CMK (cell line): Measurements from ENCODE around the gene CENPP.

ENCODE experiments used
- DNase-seq: peaks from one replicate; pipeline ENCODE4 v3.0.0-alpha.2; 2010; ENCODE audit warnings: low read depth

Gene CENPP

GRCh38 chr9:92313624-92314012, 12.1 kb upstream of the CENPP start:
- no peak for DNase-seq

- no peak for DNase-seq
These were observed 10.3 kb upstream of the CENPP start for GRCh38 chr9:92315456-92315855.

- DNase-seq, result no peak
These were observed 1.3 kb upstream of the CENPP start for GRCh38 chr9:92324431-92324830.

GRCh38 chr9:92324889-92325268, 874 bp upstream of the CENPP start:
- no peak for DNase-seq

GRCh38 chr9:92325991-92326500, 293 bp downstream of the CENPP start:
- no peak for DNase-seq

GRCh38 chr9:92327283-92327850, 1.6 kb downstream of the CENPP start:
- DNase-seq, result no peak

GRCh38 chr9:92328225-92328624, 2.5 kb downstream of the CENPP start:
- no peak for DNase-seq

- no peak for DNase-seq
These were observed 7.0 kb downstream of the CENPP start for GRCh38 chr9:92332577-92333281.

- DNase-seq, result no peak
These were observed 7.5 kb downstream of the CENPP start for GRCh38 chr9:92333282-92333634.

GRCh38 chr9:92341578-92341977, 15.8 kb downstream of the CENPP start:
- no peak for DNase-seq

GRCh38 chr9:92342825-92343488, 17.2 kb downstream of the CENPP start:
- no peak for DNase-seq

- DNase-seq, result no peak
These were observed 19.8 kb downstream of the CENPP start for GRCh38 chr9:92345582-92345981.

GRCh38 chr9:92349771-92350739, 24.3 kb downstream of the CENPP start:
- DNase-seq, result no peak

- DNase-seq, result no peak
These were observed 25.0 kb downstream of the CENPP start for GRCh38 chr9:92350740-92351133.

GRCh38 chr9:92353051-92353450, 27.3 kb downstream of the CENPP start:
- DNase-seq, result no peak

- DNase-seq, result no peak
These were observed 33.7 kb downstream of the CENPP start for GRCh38 chr9:92359394-92359995.

- no peak for DNase-seq
These were observed 34.3 kb downstream of the CENPP start for GRCh38 chr9:92360083-92360482.

GRCh38 chr9:92369075-92369474, 43.3 kb downstream of the CENPP start:
- DNase-seq, result no peak

- DNase-seq, result no peak
These were observed 47.4 kb downstream of the CENPP start for GRCh38 chr9:92373167-92373566.

GRCh38 chr9:92377876-92378275, 52.1 kb downstream of the CENPP start:
- DNase-seq, result no peak

- DNase-seq, result no peak
These were observed 53.3 kb downstream of the CENPP start for GRCh38 chr9:92378865-92379560.
